Measurements from ENCODE around the gene IL1A.

Gene IL1A

GRCh38 chr2:112791019-112791418 lies 6.7 kb upstream of the IL1A start:
- no peak for FAIRE-seq

- FAIRE-seq: no peak
These were observed 6.0 kb upstream of the IL1A start for GRCh38 chr2:112790305-112790704.

GRCh38 chr2:112789186-112789585 lies 4.9 kb upstream of the IL1A start:
- no peak for FAIRE-seq

- no peak for FAIRE-seq
These were observed 4.4 kb upstream of the IL1A start for GRCh38 chr2:112788653-112789052.

GRCh38 chr2:112787729-112788393 lies 3.6 kb upstream of the IL1A start:
- no peak for FAIRE-seq

- no peak for FAIRE-seq
These were observed 3.0 kb upstream of the IL1A start for GRCh38 chr2:112787294-112787693.

GRCh38 chr2:112783187-112783714 lies 1.0 kb downstream of the IL1A start:
- FAIRE-seq: no peak

- no peak for FAIRE-seq
These were observed 2.0 kb downstream of the IL1A start for GRCh38 chr2:112782234-112782799.

GRCh38 chr2:112779598-112779997 lies 4.7 kb downstream of the IL1A start:
- FAIRE-seq: no peak

GRCh38 chr2:112777036-112777435 lies 7.3 kb downstream of the IL1A start:
- no peak for FAIRE-seq

- FAIRE-seq: no peak
These were observed 8.2 kb downstream of the IL1A start for GRCh38 chr2:112776113-112776512.

- no peak for FAIRE-seq
These were observed 9.6 kb downstream of the IL1A start for GRCh38 chr2:112774536-112775285.

GRCh38 chr2:112773556-112773955 lies 10.7 kb downstream of the IL1A start:
- FAIRE-seq: no peak

- FAIRE-seq: no peak
These were observed 11.3 kb downstream of the IL1A start for GRCh38 chr2:112772911-112773475.

- FAIRE-seq: no peak
These were observed 12.0 kb downstream of the IL1A start for GRCh38 chr2:112772322-112772721.

GRCh38 chr2:112768432-112768831 lies 15.9 kb downstream of the IL1A start:
- FAIRE-seq: no peak

- no peak for FAIRE-seq
These were observed 16.5 kb downstream of the IL1A start for GRCh38 chr2:112767693-112768330.

GRCh38 chr2:112765251-112765650 lies 19.0 kb downstream of the IL1A start:
- no peak for FAIRE-seq

- peak; percentile 94 for FAIRE-seq
These were observed 19.9 kb downstream of the IL1A start, which contains the start of gene CKAP2L for GRCh38 chr2:112764071-112765044. CKAP2L (minus strand) TSS chr2:112764609; CDS start chr2:112764598, 11 bp downstream.

- FAIRE-seq: no peak
These were observed 22.0 kb downstream of the IL1A start for GRCh38 chr2:112762276-112762675.

- FAIRE-seq: no peak
These were observed 24.1 kb downstream of the IL1A start for GRCh38 chr2:112760149-112760548.

- no peak for FAIRE-seq
These were observed 25.6 kb downstream of the IL1A start for GRCh38 chr2:112758711-112759110.

Data from endometrium (tissue), 2 donors.